Liver (tissue), 9 donors: ENCODE measurements around the gene CD247. TPM values are rescaled to one million over a fixed set of nuclear protein-coding genes. Genes with fewer than 3 reads are reported as not detected.
A peak's percentile ranks its signal among the peaks of the same experiment; 100 is the strongest.

Experiments
- DNase-seq: peaks from one replicate; pipeline ENCODE4 v3.0.0-alpha.2; 2017; ENCODE audit warnings: low spot score
- H3K27ac ChIP-seq, 2 donors: one replicate each; pipeline ENCODE4 v1.7.0; 2013; ENCODE audit warnings: inconsistent platforms in 2 of 2, low read length in 2 of 2, control low read depth in 1 of 2, low read depth in 1 of 2, mild to moderate bottlenecking in 1 of 2
- H3K27me3 ChIP-seq, 4 donors: one replicate each; pipeline versions ENCODE4 v1.6.1 to v1.7.0; 2013; ENCODE audit warnings: low read length in 3 of 4, inconsistent platforms in 1 of 4, mild to moderate bottlenecking in 1 of 4, moderate library complexity in 1 of 4; ENCODE audit not compliant: control insufficient read depth in 4 of 4, insufficient read depth in 4 of 4
- H3K36me3 ChIP-seq, 4 donors: one replicate each; pipeline versions ENCODE4 v1.6.1 to v1.7.0; 2013; ENCODE audit warnings: low read length in 3 of 4, mild to moderate bottlenecking in 3 of 4, low read depth in 1 of 4, moderate library complexity in 1 of 4; ENCODE audit not compliant: control insufficient read depth in 4 of 4, insufficient read depth in 3 of 4
- H3K4me1 ChIP-seq, 4 donors: one replicate each; pipeline versions ENCODE4 v1.6.1 to v1.7.0; 2013; ENCODE audit warnings: low read length in 3 of 4, mild to moderate bottlenecking in 3 of 4, moderate library complexity in 1 of 4; ENCODE audit not compliant: control insufficient read depth in 4 of 4, insufficient read depth in 4 of 4
- H3K4me3 ChIP-seq, 3 donors: one replicate each; pipeline versions ENCODE4 v1.6.1 to v1.7.0; 2013; ENCODE audit warnings: low read length in 3 of 3, control low read depth in 1 of 3, low read depth in 1 of 3, mild to moderate bottlenecking in 1 of 3
- H3K9ac ChIP-seq, 2 donors: one replicate each; pipeline ENCODE4 v1.7.0; 2013; ENCODE audit warnings: low read length in 2 of 2, mild to moderate bottlenecking in 2 of 2, moderate library complexity in 2 of 2, control low read depth in 1 of 2, low read depth in 1 of 2
- H3K9me3 ChIP-seq, 4 donors: one replicate each; pipeline versions ENCODE4 v1.6.1 to v1.7.0; 2013; ENCODE audit warnings: low read length in 3 of 4; ENCODE audit not compliant: control insufficient read depth in 4 of 4
- ATF3 ChIP-seq: IDR thresholded peaks from 2 replicates; pipeline ENCODE4 v1.6.1; 2016; ENCODE audit warnings: antibody characterized with exemption
- CTCF ChIP-seq: fragments of 150-350 bp; IDR thresholded peaks from 2 replicates; pipeline ENCODE4 v1.5.1; 2017; ENCODE audit warnings: improper control_type of control experiment, low read depth, low read length; ENCODE audit not compliant: missing input control
- EGR1 ChIP-seq, 2 donors: IDR thresholded peaks; 2 replicates each; pipeline ENCODE4 v1.6.1; 2016 to 2018; ENCODE audit warnings: antibody characterized with exemption in 2 of 2, low read depth in 2 of 2
- FOXA1 ChIP-seq: IDR thresholded peaks from 2 replicates; pipeline ENCODE4 v1.6.1; 2016; ENCODE audit warnings: antibody characterized with exemption
- FOXA2 ChIP-seq: IDR thresholded peaks from 2 replicates; pipeline ENCODE4 v1.6.1; 2016; ENCODE audit warnings: antibody characterized with exemption
- GABPA ChIP-seq, 2 donors: IDR thresholded peaks in 1 of 2; conservative IDR thresholded peaks in 1 of 2; 2 replicates each; pipeline ENCODE4 v1.6.1; 2016; ENCODE audit warnings: antibody characterized with exemption in 2 of 2, mild to moderate bottlenecking in 1 of 2, moderate library complexity in 1 of 2
- HNF4A ChIP-seq, 2 donors: conservative IDR thresholded peaks; 2 replicates each; pipeline ENCODE4 v1.6.1; 2016; ENCODE audit warnings: antibody characterized with exemption in 2 of 2, mild to moderate bottlenecking in 2 of 2
- HNF4G ChIP-seq: IDR thresholded peaks from 2 replicates; pipeline ENCODE4 v1.6.1; 2016; ENCODE audit warnings: antibody characterized with exemption
- JUND ChIP-seq, 2 donors: IDR thresholded peaks; 2 replicates each; pipeline ENCODE4 v1.6.1; 2016; ENCODE audit warnings: antibody characterized with exemption in 2 of 2
- MAX ChIP-seq: IDR thresholded peaks from 2 replicates; pipeline ENCODE4 v1.6.1; 2016; ENCODE audit warnings: antibody characterized with exemption
- NR2F2 ChIP-seq: IDR thresholded peaks from 2 replicates; pipeline ENCODE4 v1.6.1; 2016; ENCODE audit warnings: antibody characterized with exemption
- RAD21 ChIP-seq, 2 donors: IDR thresholded peaks; 2 replicates each; pipeline ENCODE4 v1.6.1; 2016; ENCODE audit warnings: antibody characterized with exemption in 2 of 2, mild to moderate bottlenecking in 2 of 2
- REST ChIP-seq: IDR thresholded peaks from 2 replicates; pipeline ENCODE4 v1.6.1; 2016; ENCODE audit warnings: antibody characterized with exemption, mild to moderate bottlenecking
- RXRA ChIP-seq, 2 donors: IDR thresholded peaks; 2 replicates each; pipeline ENCODE4 v1.6.1; 2017 to 2018; ENCODE audit warnings: antibody characterized with exemption in 2 of 2, mild to moderate bottlenecking in 1 of 2
- SP1 ChIP-seq: IDR thresholded peaks from 2 replicates; pipeline ENCODE4 v1.6.1; 2018; ENCODE audit warnings: antibody characterized with exemption, mild to moderate bottlenecking
- TAF1 ChIP-seq: conservative IDR thresholded peaks from 2 replicates; pipeline ENCODE4 v1.6.1; 2016; ENCODE audit warnings: antibody characterized with exemption, mild to moderate bottlenecking
- YY1 ChIP-seq: IDR thresholded peaks from 2 replicates; pipeline ENCODE4 v1.6.1; 2016; ENCODE audit warnings: antibody characterized with exemption, mild to moderate bottlenecking
- ZBTB33 ChIP-seq: IDR thresholded peaks from 2 replicates; pipeline ENCODE4 v1.6.1; 2016; ENCODE audit warnings: antibody characterized with exemption
- WGBS: extraction: QIAGEN DNeasy Blood & Tissue Kit; methylation state at CpG from one replicate; pipeline ENCODE4 v1.1.7; 2013; 5-methylcytosine and 5-hydroxymethylcytosine counted together
- polyA plus RNA-seq, 2 donors: library from polyadenylated mRNA; stranded (reverse) in 1 of 2; unstranded in 1 of 2; fragments of 200-250 nt in 1 of 2; fragments of >200 nt in 1 of 2; fragmentation: Nextera tagmentation in 1 of 2; extraction: Ambion mirVana in 1 of 2; gene quantifications; one replicate each; pipeline versions ENCODE4 v1.2.1 to v1.2.3, GENCODE V29; 2013 to 2015
- total RNA-seq, 2 donors: library from RNA; depleted of rRNA; stranded (reverse); fragments of >200 nt; gene quantifications; one replicate each; pipeline ENCODE4 v1.2.3, GENCODE V29; 2014
- donor health status: healthy.
- donor health status: healthy.
- donor health status: healthy.
- donor health status: healthy.
- donor health status: healthy.

Gene CD247
- total and polyA plus RNA-seq, 4 donors: 0.61 to 2.2 (median 1.6) TPM

GRCh38 chr1:167538657-167539056 is 20.3 kb upstream of the CD247 start (continued):
- TF ChIP-seq ATF3 (no peak), TAF1 (no peak), NR2F2 (no peak), JUND (IDR thresholded peaks at IDR 0.05) (no peak)

- H3K27ac ChIP-seq: no peak overlapping the region
- H3K9ac ChIP-seq: no peak overlapping the region
- DNase-seq: peak; percentile 75
- no peaks in the 10 kb centered on the region for H3K9me3 ChIP-seq
- H3K4me1 ChIP-seq: peaks cover 0 to 34% (median 26%) of the 10 kb centered on the region in 4 donors
- TF ChIP-seq RAD21 (IDR thresholded peaks at IDR 0.05): peak; percentile 87 to 90
- peak; percentile 89 for TF ChIP-seq CTCF
- TF ChIP-seq HNF4G: no peak
- H3K36me3 ChIP-seq: no peaks in the 10 kb centered on the region
- H3K4me3 ChIP-seq: no peak overlapping the region
- 10% methylated on average over 8 of the region's 8 CpGs for WGBS
- no peaks in the 10 kb centered on the region for H3K27me3 ChIP-seq
These were observed 15.5 kb upstream of the CD247 start for GRCh38 chr1:167533851-167534300.

GRCh38 chr1:167532964-167533824 is 14.9 kb upstream of the CD247 start:
- Histone ChIP-seq H3K4me3 (no peak overlapping the region), H3K9me3 (no peaks in the 10 kb centered on the region), H3K4me1 (peaks cover 0 to 28% (median 21%) of the 10 kb centered on the region in 4 donors), H3K9ac (no peak overlapping the region), H3K36me3 (no peaks in the 10 kb centered on the region), H3K27ac (no peak overlapping the region), H3K27me3 (no peaks in the 10 kb centered on the region)
- WGBS: 83% methylated on average over 6 of the region's 6 CpGs
- no peak for DNase-seq
- TF ChIP-seq TAF1 (no peak), RXRA (IDR thresholded peaks at IDR 0.05) (no peak), SP1 (no peak), ATF3 (no peak), EGR1 (IDR thresholded peaks at IDR 0.05; ENCODE audit: low read depth in 2 of 2) (no peak), GABPA (IDR thresholded peaks at IDR 0.05 in 1 of 2, conservative IDR thresholded peaks at IDR 0.05 in 1 of 2) (no peak), FOXA2 (no peak)

GRCh38 chr1:167532375-167532774 is 14.0 kb upstream of the CD247 start:
- Histone ChIP-seq H3K4me1 (peaks cover 0 to 26% (median 20%) of the 10 kb centered on the region in 4 donors), H3K4me3 (no peak overlapping the region), H3K27ac (no peak overlapping the region), H3K9me3 (no peaks in the 10 kb centered on the region), H3K9ac (no peak overlapping the region), H3K27me3 (no peaks in the 10 kb centered on the region), H3K36me3 (no peaks in the 10 kb centered on the region)
- no peak for DNase-seq
- TF ChIP-seq YY1 (peak; percentile 30), HNF4A (conservative IDR thresholded peaks at IDR 0.05) (peak; percentile 99), REST (peak; percentile 28), FOXA1 (no peak), ZBTB33 (peak; percentile 30), HNF4G (peak; percentile 87), RXRA (IDR thresholded peaks at IDR 0.05) (peak; percentile 39 to 54), SP1 (peak; percentile 91), RAD21 (IDR thresholded peaks at IDR 0.05) (peak; percentile 11), MAX (no peak), JUND (IDR thresholded peaks at IDR 0.05) (peak; percentile 15 to 42), NR2F2 (no peak)
